IMR-90 (cell line): ENCODE measurements around the gene RIPOR2. TPM values are rescaled to one million over a fixed set of nuclear protein-coding genes. Genes with fewer than 3 reads are reported as not detected.

ENCODE experiments used
- ATAC-seq: fragments of 200-7000 bp; cut with Tn5 transposase; 2 replicates; pipeline ENCODE4 v1.9.1; 2020; ENCODE audit warnings: low read depth, mild to moderate bottlenecking, moderate library complexity
- BruUV-seq: library from RNA; stranded (reverse); fragments of 400-500 nt; replicated peaks from 2 replicates; lab custom pipeline; 2021; lab: Mats Ljungman, UMichigan
- CTCF ChIA-PET: fragments of 300-600 bp; formaldehyde crosslinking; extraction: SDS; loops from one replicate; lab custom pipeline; 2021; ENCODE audit warnings: antibody characterized with exemption; lab: Yijun Ruan, JAX
- POLR2A ChIA-PET: fragments of 300-600 bp; sonication (Branson Sonifier 250); formaldehyde crosslinking; loops from one replicate; lab custom pipeline; 2022; ENCODE audit warnings: antibody characterized with exemption; ENCODE audit not compliant: unreplicated experiment; lab: Charles Lee
- DNase-seq: peaks from one replicate; pipeline ENCODE4 v3.0.0; 2013
- H2AFZ ChIP-seq: replicated peaks from 2 replicates; pipeline ENCODE3; 2013; ENCODE audit warnings: low read length, mild to moderate bottlenecking; ENCODE audit not compliant: poor library complexity
- H2AK5ac ChIP-seq: 2 replicates; pipeline ENCODE4 v1.6.1; 2013; ENCODE audit warnings: low read depth, low read length, inconsistent platforms
- H2AK9ac ChIP-seq: replicated peaks from 2 replicates; pipeline ENCODE3; 2013; ENCODE audit warnings: mild to moderate bottlenecking, low read depth, low read length, moderate library complexity; ENCODE audit not compliant: poor library complexity
- H2BK120ac ChIP-seq: 2 replicates; pipeline ENCODE4 v1.6.1; 2013; ENCODE audit warnings: low read depth, low read length, inconsistent platforms
- H2BK15ac ChIP-seq: 3 replicates; pipeline ENCODE4 v1.6.1; 2013; ENCODE audit warnings: low read depth, low read length, inconsistent platforms
- H2BK20ac ChIP-seq: 2 replicates; pipeline ENCODE4 v1.6.1; 2013; ENCODE audit warnings: low read depth, mild to moderate bottlenecking, inconsistent platforms, low read length, moderate library complexity
- H2BK5ac ChIP-seq: 2 replicates; pipeline ENCODE4 v1.6.1; 2013; ENCODE audit warnings: mild to moderate bottlenecking, low read depth, low read length, inconsistent platforms; ENCODE audit not compliant: poor library complexity, severe bottlenecking
- H3K14ac ChIP-seq: replicated peaks from 2 replicates; pipeline ENCODE4 v1.6.1; 2013; ENCODE audit warnings: low read depth, low read length, inconsistent platforms
- H3K18ac ChIP-seq: 2 replicates; pipeline ENCODE4 v1.6.1; 2013; ENCODE audit warnings: low read depth, low read length, control low read depth
- H3K23ac ChIP-seq: 2 replicates; pipeline ENCODE4 v1.6.1; 2013; ENCODE audit warnings: low read depth, low read length, inconsistent platforms
- H3K27ac ChIP-seq: 2 replicates; pipeline ENCODE4 v1.5.1; 2013; ENCODE audit warnings: mild to moderate bottlenecking, control low read depth, low read length; ENCODE audit not compliant: insufficient read depth
- H3K27me3 ChIP-seq: 2 replicates; pipeline ENCODE4 v1.6.1; 2013; ENCODE audit warnings: low read length; ENCODE audit not compliant: control insufficient read depth, insufficient read depth
- H3K36me3 ChIP-seq: 2 replicates; pipeline ENCODE4 v1.6.1; 2013; ENCODE audit warnings: low read length, mixed read lengths; ENCODE audit not compliant: control insufficient read depth, insufficient read depth
- H3K4ac ChIP-seq: 2 replicates; pipeline ENCODE4 v1.6.1; 2013; ENCODE audit warnings: low read depth, low read length, inconsistent platforms
- H3K4me1 ChIP-seq: 2 replicates; pipeline ENCODE4 v1.6.1; 2013; ENCODE audit warnings: low read length, mixed read lengths; ENCODE audit not compliant: control insufficient read depth, insufficient read depth
- H3K4me2 ChIP-seq: 2 replicates; pipeline ENCODE4 v1.6.1; 2013; ENCODE audit warnings: low read depth, mild to moderate bottlenecking, control low read depth, low read length, moderate library complexity
- H3K4me3 ChIP-seq: 2 replicates; pipeline ENCODE4 v1.5.1; 2013; ENCODE audit warnings: low read depth, mild to moderate bottlenecking, control low read depth, low read length, moderate library complexity; ENCODE audit not compliant: insufficient read depth
- H3K56ac ChIP-seq: 2 replicates; pipeline ENCODE4 v1.6.1; 2013; ENCODE audit warnings: low read length, inconsistent platforms; ENCODE audit not compliant: insufficient read depth; ENCODE audit errors: extremely low read depth
- H3K79me1 ChIP-seq, 2 experiments: 2 replicates each; pipeline ENCODE4 v1.6.1; 2013; ENCODE audit warnings: low read length in 2 of 2, inconsistent platforms in 1 of 2, low read depth in 1 of 2
- H3K9ac ChIP-seq: 2 replicates; pipeline ENCODE4 v1.6.1; 2013; ENCODE audit warnings: low read depth, low read length, control low read depth
- H3K9me1 ChIP-seq: 2 replicates; pipeline ENCODE4 v1.6.1; 2013; ENCODE audit warnings: low read length, inconsistent platforms; ENCODE audit not compliant: insufficient read depth
- H3K9me3 ChIP-seq: 2 replicates; pipeline ENCODE4 v1.6.1; 2013; ENCODE audit warnings: low read length; ENCODE audit not compliant: control insufficient read depth, insufficient read depth
- H4K20me1 ChIP-seq: 2 replicates; pipeline ENCODE4 v1.6.1; 2013; ENCODE audit warnings: low read length, inconsistent platforms; ENCODE audit not compliant: insufficient read depth
- H4K5ac ChIP-seq: 2 replicates; pipeline ENCODE4 v1.6.1; 2013; ENCODE audit warnings: mild to moderate bottlenecking, low read depth, low read length, control low read depth
- H4K8ac ChIP-seq, 2 experiments: 2 replicates each; pipeline ENCODE4 v1.6.1; 2013; ENCODE audit warnings: low read depth in 2 of 2, low read length in 2 of 2, control low read depth in 1 of 2, inconsistent platforms in 1 of 2
- H4K91ac ChIP-seq: 2 replicates; pipeline ENCODE4 v1.6.1; 2013; ENCODE audit warnings: low read depth, low read length, inconsistent platforms; ENCODE audit not compliant: insufficient read depth
- BHLHE40 ChIP-seq: fragments of 150-350 bp; IDR thresholded peaks from 2 replicates; pipeline ENCODE4 v1.6.1; 2016; ENCODE audit warnings: mild to moderate bottlenecking, low read depth, low read length
- CEBPB ChIP-seq: IDR thresholded peaks from 2 replicates; pipeline ENCODE4 v1.6.1; 2012; ENCODE audit warnings: low read depth, low read length, improper control_type of control experiment
- FOS ChIP-seq: fragments of 150-350 bp; IDR thresholded peaks from 2 replicates; pipeline ENCODE4 v1.6.1; 2016; ENCODE audit warnings: low read depth, low read length
- MAZ ChIP-seq: IDR thresholded peaks from 2 replicates; pipeline ENCODE4 v1.6.1; 2012; ENCODE audit warnings: low read depth, mild to moderate bottlenecking, low read length, improper control_type of control experiment, moderate library complexity, borderline replicate concordance
- NFE2L2 ChIP-seq: fragments of 150-350 bp; IDR thresholded peaks from 2 replicates; pipeline ENCODE4 v1.6.1; 2016; ENCODE audit warnings: low read depth, mild to moderate bottlenecking, low read length
- RAD21 ChIP-seq: IDR thresholded peaks from 2 replicates; pipeline ENCODE4 v1.6.1; 2012; ENCODE audit warnings: low read length, improper control_type of control experiment
- RFX5 ChIP-seq: IDR thresholded peaks from 2 replicates; pipeline ENCODE4 v1.8.0; 2012; ENCODE audit warnings: low read depth, mild to moderate bottlenecking, low read length, moderate library complexity
- WGBS, 2 experiments: methylation state at CpG; one replicate each; pipeline versions ENCODE4 v1.1.5 to v1.1.7; 2013; ENCODE audit warnings: missing lambda C conversion rate in 2 of 2; ENCODE audit not compliant: insufficient read length in 1 of 2; ENCODE audit errors: extremely low coverage in 2 of 2; 5-methylcytosine and 5-hydroxymethylcytosine counted together
- dilution Hi-C: fragments of 300-500 bp; cut with HindIII; formaldehyde crosslinking; loops from one replicate; pipeline ENCODE4 v1.14.3; 2018; ENCODE audit warnings: low sequenced_read_pairs; ENCODE audit not compliant: unreplicated experiment
- in situ Hi-C: fragments of 300-500 bp; cut with MboI; formaldehyde crosslinking; loops from 3 replicates; pipeline ENCODE4 v1.14.3; 2019; ENCODE audit warnings: low sequenced_read_pairs, inconsistent platforms, mixed read lengths
- intact Hi-C: fragments of 100-400 bp; cut with micrococcal nuclease; formaldehyde crosslinking; loops from 2 replicates; pipeline ENCODE4 v1.10.0; 2022
- polyA plus RNA-seq, 3 experiments: library from polyadenylated mRNA; depleted of rRNA; stranded (reverse); fragments of >200 nt; gene quantifications; 2 replicates each; pipeline ENCODE4 v1.2.3, GENCODE V29; 2012; ENCODE audit warnings: low replicate concordance in 1 of 3
- total RNA-seq: library from RNA; depleted of rRNA; stranded (reverse); fragments of >200 nt; gene quantifications from 2 replicates; pipeline ENCODE4 v1.2.3, GENCODE V29; 2012
- TF ChIP-seq, protein P1 (sequence below): conservative IDR thresholded peaks from 2 replicates; pipeline ENCODE4 v1.5.1; 2012; ENCODE audit warnings: mild to moderate bottlenecking, low read depth, low read length, improper control_type of control experiment
- TF ChIP-seq, protein P2 (sequence below): fragments of 150-350 bp; IDR thresholded peaks from 2 replicates; pipeline ENCODE4 v1.6.1; 2016; ENCODE audit warnings: low read depth, mild to moderate bottlenecking, low read length, moderate library complexity, borderline replicate concordance

RIPOR2 gene
- total and polyA plus RNA-seq, 2 of the 4 experiments (the other 2 are of a cell fraction), result 1.1 to 1.2 TPM

DNA sequence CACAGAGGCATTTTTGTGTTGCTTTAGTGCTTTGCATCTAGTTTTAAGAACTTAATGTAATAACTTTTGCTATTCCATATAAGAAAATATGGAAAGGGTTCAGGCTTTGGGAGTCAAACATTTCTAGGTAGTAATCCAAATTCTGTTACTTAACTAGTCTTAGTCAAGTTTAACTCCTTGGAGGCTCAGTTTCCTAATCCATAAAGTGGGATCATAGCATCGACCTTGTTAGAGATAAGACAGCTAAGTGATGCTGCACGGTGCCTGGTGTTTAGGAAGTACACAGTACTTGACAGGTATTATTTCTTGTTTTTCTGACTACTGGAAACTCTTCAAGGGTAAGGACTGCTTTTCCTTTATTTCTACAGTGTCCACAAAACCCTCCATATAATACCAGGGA lies 112.6 kb downstream of the RIPOR2 start:
- in situ Hi-C loops, result no loop called here
- no peak overlapping the region for H2BK5ac ChIP-seq
- H3K36me3 ChIP-seq, result peaks cover 8% of the 10 kb centered on the region; the same call in 1 of the 2 replicates
- intact Hi-C loops, result no loop called here
- POLR2A ChIA-PET, result no interaction called here
- no TSS peak for BruUV-seq
- no peak overlapping the region for H3K56ac ChIP-seq
- H3K79me1 ChIP-seq, result no peaks in the 10 kb centered on the region
- H2AK5ac ChIP-seq, result no peak overlapping the region
- no CpG with 5 or more reads among the region's 2 CpGs for WGBS, 2 experiments
- no peak overlapping the region for H4K8ac ChIP-seq
- H3K4me3 ChIP-seq, result no peak overlapping the region
- H3K9ac ChIP-seq, result no peak overlapping the region
- ATAC-seq, result no peak
- no peaks in the 10 kb centered on the region for H3K27me3 ChIP-seq
- H4K91ac ChIP-seq, result no peak overlapping the region
- H3K23ac ChIP-seq, result no peak overlapping the region
- no peak overlapping the region for H3K4ac ChIP-seq
- CTCF ChIA-PET, result no interaction called here
- no peak overlapping the region for H2AFZ ChIP-seq
- no peak overlapping the region for H2BK120ac ChIP-seq
- H3K14ac ChIP-seq, result no peak overlapping the region
- DNase-seq, result no peak
- no peak overlapping the region for H2BK15ac ChIP-seq
- no peaks in the 10 kb centered on the region for H3K9me3 ChIP-seq
- H3K4me2 ChIP-seq, result no peak overlapping the region
- no peak overlapping the region for H2BK20ac ChIP-seq
- peaks cover 7% of the 10 kb centered on the region for H3K4me1 ChIP-seq
- no peak overlapping the region for H2AK9ac ChIP-seq
- 0 out of 2 replicates have a peak, but pooled peaks cover 2% of the 10 kb centered on the region for H3K9me1 ChIP-seq
- H4K20me1 ChIP-seq, result no peaks in the 10 kb centered on the region
- no peak overlapping the region for H4K5ac ChIP-seq
- H3K27ac ChIP-seq, result no peak overlapping the region
- dilution Hi-C loops, result no loop called here
- H3K18ac ChIP-seq, result no peak overlapping the region
- no peak for TF ChIP-seq CEBPB
- no peak for TF ChIP-seq FOS
- no peak for TF ChIP-seq RFX5
- TF ChIP-seq MAZ, result no peak
- TF ChIP-seq RAD21, result no peak
- TF ChIP-seq NFE2L2, result no peak
- TF ChIP-seq, protein P1, sequence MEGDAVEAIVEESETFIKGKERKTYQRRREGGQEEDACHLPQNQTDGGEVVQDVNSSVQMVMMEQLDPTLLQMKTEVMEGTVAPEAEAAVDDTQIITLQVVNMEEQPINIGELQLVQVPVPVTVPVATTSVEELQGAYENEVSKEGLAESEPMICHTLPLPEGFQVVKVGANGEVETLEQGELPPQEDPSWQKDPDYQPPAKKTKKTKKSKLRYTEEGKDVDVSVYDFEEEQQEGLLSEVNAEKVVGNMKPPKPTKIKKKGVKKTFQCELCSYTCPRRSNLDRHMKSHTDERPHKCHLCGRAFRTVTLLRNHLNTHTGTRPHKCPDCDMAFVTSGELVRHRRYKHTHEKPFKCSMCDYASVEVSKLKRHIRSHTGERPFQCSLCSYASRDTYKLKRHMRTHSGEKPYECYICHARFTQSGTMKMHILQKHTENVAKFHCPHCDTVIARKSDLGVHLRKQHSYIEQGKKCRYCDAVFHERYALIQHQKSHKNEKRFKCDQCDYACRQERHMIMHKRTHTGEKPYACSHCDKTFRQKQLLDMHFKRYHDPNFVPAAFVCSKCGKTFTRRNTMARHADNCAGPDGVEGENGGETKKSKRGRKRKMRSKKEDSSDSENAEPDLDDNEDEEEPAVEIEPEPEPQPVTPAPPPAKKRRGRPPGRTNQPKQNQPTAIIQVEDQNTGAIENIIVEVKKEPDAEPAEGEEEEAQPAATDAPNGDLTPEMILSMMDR, result no peak
- TF ChIP-seq, protein P2, sequence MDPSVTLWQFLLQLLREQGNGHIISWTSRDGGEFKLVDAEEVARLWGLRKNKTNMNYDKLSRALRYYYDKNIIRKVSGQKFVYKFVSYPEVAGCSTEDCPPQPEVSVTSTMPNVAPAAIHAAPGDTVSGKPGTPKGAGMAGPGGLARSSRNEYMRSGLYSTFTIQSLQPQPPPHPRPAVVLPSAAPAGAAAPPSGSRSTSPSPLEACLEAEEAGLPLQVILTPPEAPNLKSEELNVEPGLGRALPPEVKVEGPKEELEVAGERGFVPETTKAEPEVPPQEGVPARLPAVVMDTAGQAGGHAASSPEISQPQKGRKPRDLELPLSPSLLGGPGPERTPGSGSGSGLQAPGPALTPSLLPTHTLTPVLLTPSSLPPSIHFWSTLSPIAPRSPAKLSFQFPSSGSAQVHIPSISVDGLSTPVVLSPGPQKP, result no peak
- TF ChIP-seq BHLHE40, result no peak
